Endodermal cell (in vitro differentiated cells): Measurements from ENCODE around the gene AXL. TPM values are rescaled to one million over a fixed set of nuclear protein-coding genes. Genes with fewer than 3 reads are reported as not detected.

Experiments
- DNase-seq: peaks from one replicate; pipeline ENCODE4 v3.0.0-alpha.2; 2017
- H3K27ac ChIP-seq: 2 replicates; pipeline ENCODE4 v1.5.1; 2013; ENCODE audit warnings: mild to moderate bottlenecking, low read depth, low read length, moderate library complexity
- H3K27me3 ChIP-seq: 2 replicates; pipeline ENCODE4 v1.6.1; 2013; ENCODE audit warnings: mild to moderate bottlenecking, low read length, moderate library complexity; ENCODE audit not compliant: insufficient read depth, control insufficient read depth, poor library complexity, severe bottlenecking
- H3K36me3 ChIP-seq: 2 replicates; pipeline ENCODE4 v1.7.0; 2013; ENCODE audit warnings: mild to moderate bottlenecking, low read length, moderate library complexity; ENCODE audit not compliant: control insufficient read depth, insufficient read depth
- H3K4me1 ChIP-seq: one replicate; pipeline ENCODE4 v1.7.0; 2013; ENCODE audit warnings: low read length; ENCODE audit not compliant: control insufficient read depth, insufficient read depth
- H3K4me3 ChIP-seq: 2 replicates; pipeline ENCODE4 v1.5.1; 2013; ENCODE audit warnings: mild to moderate bottlenecking, low read length, moderate library complexity
- H3K9ac ChIP-seq: 2 replicates; pipeline ENCODE4 v1.6.1; 2013; ENCODE audit warnings: mild to moderate bottlenecking, low read length, moderate library complexity; ENCODE audit not compliant: poor library complexity, severe bottlenecking; ENCODE audit errors: extremely low read depth
- H3K9me3 ChIP-seq: 2 replicates; pipeline ENCODE4 v1.6.1; 2013; ENCODE audit warnings: mild to moderate bottlenecking, low read length, moderate library complexity; ENCODE audit not compliant: control insufficient read depth
- H3K27ac Mint-ChIP-seq: 2 replicates; pipeline ENCODE4 v1.8.0; 2020; ENCODE audit warnings: mixed read lengths
- H3K27me3 Mint-ChIP-seq: 2 replicates; pipeline ENCODE4 v1.8.0; 2021; ENCODE audit warnings: mild to moderate bottlenecking, mixed read lengths; ENCODE audit not compliant: insufficient read depth
- H3K36me3 Mint-ChIP-seq: 2 replicates; pipeline ENCODE4 v1.8.0; 2020; ENCODE audit warnings: low read depth, mixed read lengths
- H3K4me1 Mint-ChIP-seq: 2 replicates; pipeline ENCODE4 v1.8.0; 2020; ENCODE audit warnings: mixed read lengths
- H3K4me3 Mint-ChIP-seq: 2 replicates; pipeline ENCODE4 v1.8.0; 2020; ENCODE audit warnings: mild to moderate bottlenecking, moderate library complexity, mixed read lengths
- H3K9me3 Mint-ChIP-seq: 2 replicates; pipeline ENCODE4 v1.8.0; 2020; ENCODE audit warnings: mild to moderate bottlenecking, mixed read lengths
- CTCF ChIP-seq: fragments of 200-600 bp; sonication (generic); conservative IDR thresholded peaks from 2 replicates; pipeline ENCODE4 v1.5.0; 2021; ENCODE audit warnings: antibody characterized with exemption, mild to moderate bottlenecking
- WGBS, 2 experiments: methylation state at CpG; one replicate each; pipeline versions ENCODE4 v1.1.5 to v1.1.7; 2013; ENCODE audit warnings: missing lambda C conversion rate in 2 of 2, mixed read lengths in 1 of 2; ENCODE audit not compliant: insufficient coverage in 1 of 2, insufficient read length in 1 of 2; 5-methylcytosine and 5-hydroxymethylcytosine counted together
- total RNA-seq, 2 donors: library from RNA; stranded (reverse); fragmentation: NEBNext Ultra II Directional in 1 of 2; extraction: Animal tissue kit (Norgen Biotek cat#: 25700) in 1 of 2; gene quantifications; 2 replicates in 1 of 2; 3 replicates in 1 of 2; pipeline ENCODE4 v1.2.1, GENCODE V29; 2021

Gene AXL
- total RNA-seq, 2 donors from 2014 or later = 10.9 to 14.1 TPM

GRCh38 chr19:41294393-41294792 is 75.4 kb downstream of the AXL start:
- Mint-ChIP-seq H3K27ac (no peak overlapping the region), H3K4me1 (peaks cover 6% of the 10 kb centered on the region), H3K4me3 (no peak overlapping the region), H3K27me3 (no peaks in the 10 kb centered on the region), H3K9me3 (no peaks in the 10 kb centered on the region), H3K36me3 (peaks cover 88% of the 10 kb centered on the region)
- H3K9ac ChIP-seq = no peak overlapping the region
- H3K36me3 ChIP-seq = peaks cover 93% of the 10 kb centered on the region
- TF ChIP-seq CTCF = no peak
- WGBS, 2 experiments = 96 to 97% methylated on average over 3 to 10 of the region's 10 CpGs
- no peaks in the 10 kb centered on the region for H3K9me3 ChIP-seq
- H3K4me1 ChIP-seq = peaks cover 7% of the 10 kb centered on the region
- H3K27me3 ChIP-seq = no peaks in the 10 kb centered on the region
- DNase-seq = no peak
- H3K4me3 ChIP-seq = no peak overlapping the region
- H3K27ac ChIP-seq = no peak overlapping the region

- WGBS, 2 experiments = 86 to 91% methylated on average over 6 of the region's 6 CpGs
- H3K27me3 ChIP-seq = no peaks in the 10 kb centered on the region
- H3K4me1 ChIP-seq = peaks cover 7% of the 10 kb centered on the region
- H3K9ac ChIP-seq = no peak overlapping the region
- no peaks in the 10 kb centered on the region for H3K9me3 ChIP-seq
- TF ChIP-seq CTCF = no peak
- H3K4me1 Mint-ChIP-seq = peaks cover 6% of the 10 kb centered on the region
- H3K36me3 Mint-ChIP-seq = peaks cover 91% of the 10 kb centered on the region
- no peaks in the 10 kb centered on the region for H3K9me3 Mint-ChIP-seq
- H3K4me3 Mint-ChIP-seq = no peak overlapping the region
- no peak for DNase-seq
- H3K36me3 ChIP-seq = peaks cover 93% of the 10 kb centered on the region
- no peak overlapping the region for H3K4me3 ChIP-seq
- H3K27ac ChIP-seq = no peak overlapping the region
- H3K27me3 Mint-ChIP-seq = no peaks in the 10 kb centered on the region
- H3K27ac Mint-ChIP-seq = peak overlapping the region; percentile 52
Measured at GRCh38 chr19:41295499-41295898, 76.5 kb downstream of the AXL start.

- peak overlapping the region; percentile 90 for H3K27ac Mint-ChIP-seq
- no peak for DNase-seq
- Histone ChIP-seq H3K9me3 (no peaks in the 10 kb centered on the region), H3K27me3 (no peaks in the 10 kb centered on the region), H3K27ac (no peak overlapping the region), H3K4me1 (peaks cover 7% of the 10 kb centered on the region), H3K36me3 (peaks cover 96% of the 10 kb centered on the region), H3K4me3 (no peak overlapping the region), H3K9ac (no peak overlapping the region)
- peaks cover 6% of the 10 kb centered on the region for H3K4me1 Mint-ChIP-seq
- WGBS, 2 experiments = 100% methylated on average over 2 of the region's 2 CpGs; no CpG with 5 or more reads in 1 of the 2 experiments
- no peaks in the 10 kb centered on the region for H3K27me3 Mint-ChIP-seq
- no peak for TF ChIP-seq CTCF
- no peak overlapping the region for H3K4me3 Mint-ChIP-seq
- H3K36me3 Mint-ChIP-seq = peaks cover 90% of the 10 kb centered on the region
- H3K9me3 Mint-ChIP-seq = no peaks in the 10 kb centered on the region
Measured at GRCh38 chr19:41296433-41296871, 77.4 kb downstream of the AXL start.
